Measurements from ENCODE around the gene DIPK1B. TPM values are rescaled to one million over a fixed set of nuclear protein-coding genes. Genes with fewer than 3 reads are reported as not detected.

The DIPK1B gene
- polyA plus RNA-seq, 1 donor from 2014 or later, result 65.1 TPM

DNA sequence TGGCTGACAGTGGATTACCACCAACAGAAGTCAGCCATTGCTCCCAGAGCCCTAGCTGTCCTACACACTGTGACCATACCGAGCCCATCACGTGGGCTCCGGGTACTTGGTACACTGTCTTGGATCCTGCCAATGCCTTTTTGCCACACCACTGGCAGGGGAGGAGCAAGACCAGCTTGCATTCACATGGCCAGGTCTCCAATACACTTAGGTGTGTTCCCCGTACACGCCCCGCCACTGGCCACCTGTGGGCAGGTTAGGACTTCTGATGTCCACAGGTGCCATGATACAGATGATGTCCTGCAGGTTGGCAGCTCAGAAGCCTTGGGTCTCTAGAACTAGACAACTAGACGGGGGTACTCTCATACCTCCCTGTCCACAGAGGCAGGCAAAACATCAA lies 5.4 kb upstream of the DIPK1B start:
- Histone ChIP-seq H3F3A (ENCODE audit: insufficient read depth, low read length, poor library complexity, severe bottlenecking) (no peaks in the 10 kb centered on the region), H3K4me2 (ENCODE audit: low read length) (no peak overlapping the region)

DNA sequence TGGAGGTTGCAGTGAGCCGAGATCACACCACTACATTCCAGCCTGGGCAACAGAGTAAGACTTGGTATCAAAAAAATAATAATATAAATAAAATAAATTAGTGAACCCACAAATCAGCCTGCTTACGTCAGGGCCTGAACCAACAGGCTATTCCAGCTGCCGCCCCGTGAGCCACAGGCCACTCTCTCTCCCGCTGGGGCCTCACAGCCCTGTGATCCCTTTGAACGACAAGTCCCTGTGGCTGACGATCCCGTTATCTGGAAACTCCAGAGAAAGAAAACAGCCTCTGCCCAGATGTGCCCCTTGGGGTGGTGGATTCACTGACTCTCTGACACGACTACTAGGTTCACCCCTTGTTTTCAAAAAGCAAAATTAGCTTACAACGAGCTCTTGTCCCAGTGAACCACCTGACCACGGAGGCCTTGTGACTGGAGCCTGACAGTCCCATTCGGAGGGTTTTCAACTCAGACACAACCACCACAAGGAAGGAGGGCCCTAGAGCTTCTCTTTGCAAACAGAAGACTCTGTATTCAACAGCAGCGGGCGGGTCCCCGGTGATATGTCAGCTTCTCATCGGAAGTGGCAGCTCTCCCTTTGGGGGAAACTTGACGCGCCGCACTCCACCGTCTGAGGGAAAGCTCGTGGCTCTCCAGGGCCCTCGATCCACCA lies 4.4 kb upstream of the DIPK1B start:
- no peak overlapping the region for H3K4me3 ChIP-seq (ENCODE audit: low read length)
- H3K79me2 ChIP-seq (replicated peaks; ENCODE audit: insufficient read depth, low read length), result peaks cover 1% of the 10 kb centered on the region
- no peaks in the 10 kb centered on the region for H3K36me3 ChIP-seq (ENCODE audit: insufficient read depth, low read length)
- no peaks in the 10 kb centered on the region for H4K20me1 ChIP-seq (ENCODE audit: insufficient read depth)
- no peak overlapping the region for H3K9ac ChIP-seq (ENCODE audit: low read length)
- H3K9me2 ChIP-seq (ENCODE audit: insufficient read depth, low read length), result no peaks in the 10 kb centered on the region
- TF ChIP-seq EZH2 (IDR thresholded peaks at IDR 0.05; ENCODE audit: borderline replicate concordance, insufficient read depth, low read length, poor library complexity, severe bottlenecking) (no peak), POLR2AphosphoS5 (IDR thresholded peaks at IDR 0.05) (no peak), TAF1 (IDR thresholded peaks at IDR 0.05; ENCODE audit: low read depth) (no peak), RAD21 (conservative IDR thresholded peaks at IDR 0.05) (no peak), MXI1 (conservative IDR thresholded peaks at IDR 0.05; ENCODE audit: poor library complexity, severe bottlenecking) (no peak), SMC3 (conservative IDR thresholded peaks at IDR 0.05; ENCODE audit: poor library complexity) (no peak), EP300 (conservative IDR thresholded peaks at IDR 0.05; ENCODE audit: poor library complexity, severe bottlenecking) (no peak)
- TF ChIP-seq, protein P1, sequence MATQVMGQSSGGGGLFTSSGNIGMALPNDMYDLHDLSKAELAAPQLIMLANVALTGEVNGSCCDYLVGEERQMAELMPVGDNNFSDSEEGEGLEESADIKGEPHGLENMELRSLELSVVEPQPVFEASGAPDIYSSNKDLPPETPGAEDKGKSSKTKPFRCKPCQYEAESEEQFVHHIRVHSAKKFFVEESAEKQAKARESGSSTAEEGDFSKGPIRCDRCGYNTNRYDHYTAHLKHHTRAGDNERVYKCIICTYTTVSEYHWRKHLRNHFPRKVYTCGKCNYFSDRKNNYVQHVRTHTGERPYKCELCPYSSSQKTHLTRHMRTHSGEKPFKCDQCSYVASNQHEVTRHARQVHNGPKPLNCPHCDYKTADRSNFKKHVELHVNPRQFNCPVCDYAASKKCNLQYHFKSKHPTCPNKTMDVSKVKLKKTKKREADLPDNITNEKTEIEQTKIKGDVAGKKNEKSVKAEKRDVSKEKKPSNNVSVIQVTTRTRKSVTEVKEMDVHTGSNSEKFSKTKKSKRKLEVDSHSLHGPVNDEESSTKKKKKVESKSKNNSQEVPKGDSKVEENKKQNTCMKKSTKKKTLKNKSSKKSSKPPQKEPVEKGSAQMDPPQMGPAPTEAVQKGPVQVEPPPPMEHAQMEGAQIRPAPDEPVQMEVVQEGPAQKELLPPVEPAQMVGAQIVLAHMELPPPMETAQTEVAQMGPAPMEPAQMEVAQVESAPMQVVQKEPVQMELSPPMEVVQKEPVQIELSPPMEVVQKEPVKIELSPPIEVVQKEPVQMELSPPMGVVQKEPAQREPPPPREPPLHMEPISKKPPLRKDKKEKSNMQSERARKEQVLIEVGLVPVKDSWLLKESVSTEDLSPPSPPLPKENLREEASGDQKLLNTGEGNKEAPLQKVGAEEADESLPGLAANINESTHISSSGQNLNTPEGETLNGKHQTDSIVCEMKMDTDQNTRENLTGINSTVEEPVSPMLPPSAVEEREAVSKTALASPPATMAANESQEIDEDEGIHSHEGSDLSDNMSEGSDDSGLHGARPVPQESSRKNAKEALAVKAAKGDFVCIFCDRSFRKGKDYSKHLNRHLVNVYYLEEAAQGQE (IDR thresholded peaks at IDR 0.05; ENCODE audit: borderline replicate concordance), result no peak
- TF ChIP-seq, protein P2, sequence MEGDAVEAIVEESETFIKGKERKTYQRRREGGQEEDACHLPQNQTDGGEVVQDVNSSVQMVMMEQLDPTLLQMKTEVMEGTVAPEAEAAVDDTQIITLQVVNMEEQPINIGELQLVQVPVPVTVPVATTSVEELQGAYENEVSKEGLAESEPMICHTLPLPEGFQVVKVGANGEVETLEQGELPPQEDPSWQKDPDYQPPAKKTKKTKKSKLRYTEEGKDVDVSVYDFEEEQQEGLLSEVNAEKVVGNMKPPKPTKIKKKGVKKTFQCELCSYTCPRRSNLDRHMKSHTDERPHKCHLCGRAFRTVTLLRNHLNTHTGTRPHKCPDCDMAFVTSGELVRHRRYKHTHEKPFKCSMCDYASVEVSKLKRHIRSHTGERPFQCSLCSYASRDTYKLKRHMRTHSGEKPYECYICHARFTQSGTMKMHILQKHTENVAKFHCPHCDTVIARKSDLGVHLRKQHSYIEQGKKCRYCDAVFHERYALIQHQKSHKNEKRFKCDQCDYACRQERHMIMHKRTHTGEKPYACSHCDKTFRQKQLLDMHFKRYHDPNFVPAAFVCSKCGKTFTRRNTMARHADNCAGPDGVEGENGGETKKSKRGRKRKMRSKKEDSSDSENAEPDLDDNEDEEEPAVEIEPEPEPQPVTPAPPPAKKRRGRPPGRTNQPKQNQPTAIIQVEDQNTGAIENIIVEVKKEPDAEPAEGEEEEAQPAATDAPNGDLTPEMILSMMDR (IDR thresholded peaks at IDR 0.05; ENCODE audit: poor library complexity, severe bottlenecking), result no peak
- H3K27ac ChIP-seq (ENCODE audit: low read length), result no peak overlapping the region
- H3K27me3 ChIP-seq (ENCODE audit: insufficient read depth, low read depth, low read length), result no peaks in the 10 kb centered on the region
- H3F3A ChIP-seq (ENCODE audit: insufficient read depth, low read length, poor library complexity, severe bottlenecking), result no peaks in the 10 kb centered on the region
- no peak overlapping the region for H3K4me2 ChIP-seq (ENCODE audit: low read length)
- no peaks in the 10 kb centered on the region for H3K9me3 ChIP-seq (ENCODE audit: low read length)
- no peak overlapping the region for H2AFZ ChIP-seq (ENCODE audit: low read depth, low read length)

More for the DNA sequence above, 5.4 kb upstream of the DIPK1B start:
- H3K9me3 ChIP-seq (ENCODE audit: low read length), result no peaks in the 10 kb centered on the region
- no peaks in the 10 kb centered on the region for H3K36me3 ChIP-seq (ENCODE audit: insufficient read depth, low read length)
- H4K20me1 ChIP-seq (ENCODE audit: insufficient read depth), result no peaks in the 10 kb centered on the region
- no peak overlapping the region for H3K9ac ChIP-seq (ENCODE audit: low read length)
- TF ChIP-seq RAD21 (conservative IDR thresholded peaks at IDR 0.05), result no peak
- TF ChIP-seq, protein P2 (IDR thresholded peaks at IDR 0.05; ENCODE audit: poor library complexity, severe bottlenecking), result no peak
- TF ChIP-seq TAF1 (IDR thresholded peaks at IDR 0.05; ENCODE audit: low read depth), result no peak
- TF ChIP-seq EP300 (conservative IDR thresholded peaks at IDR 0.05; ENCODE audit: poor library complexity, severe bottlenecking), result no peak
- no peak for TF ChIP-seq SMC3 (conservative IDR thresholded peaks at IDR 0.05; ENCODE audit: poor library complexity)
- TF ChIP-seq MXI1 (conservative IDR thresholded peaks at IDR 0.05; ENCODE audit: poor library complexity, severe bottlenecking), result no peak
- no peak overlapping the region for H3K27ac ChIP-seq (ENCODE audit: low read length)
- no peaks in the 10 kb centered on the region for H3K79me2 ChIP-seq (replicated peaks; ENCODE audit: insufficient read depth, low read length)
- H3K9me2 ChIP-seq (ENCODE audit: insufficient read depth, low read length), result no peaks in the 10 kb centered on the region
- no peak overlapping the region for H3K4me3 ChIP-seq (ENCODE audit: low read length)
- H3K27me3 ChIP-seq (ENCODE audit: insufficient read depth, low read depth, low read length), result no peaks in the 10 kb centered on the region
- no peak overlapping the region for H2AFZ ChIP-seq (ENCODE audit: low read depth, low read length)

Measured in neural cell (in vitro differentiated cells).